NCI-H1092 (cell line): ENCODE results near the gene NXPH2.
"Not testable (repeated sequence)": the region's sequence is repeated elsewhere in the genome, so short reads cannot be mapped to it uniquely, and the experiment has no call there.

Experiments used
- DNase-seq: peaks from one replicate; lab custom pipeline; 2025; lab: John Stamatoyannopoulos, UW

Gene NXPH2

GRCh38 chr2:138757384-138757783 lies 22.8 kb downstream of the NXPH2 start:
- no peak for DNase-seq

- no peak for DNase-seq
Measured at GRCh38 chr2:138752197-138752956, 27.8 kb downstream of the NXPH2 start.

GRCh38 chr2:138744713-138745112 lies 35.5 kb downstream of the NXPH2 start:
- DNase-seq = no peak

GRCh38 chr2:138742441-138743057 lies 37.6 kb downstream of the NXPH2 start:
- DNase-seq = no peak

GRCh38 chr2:138741851-138742250 lies 38.3 kb downstream of the NXPH2 start:
- DNase-seq = no peak

GRCh38 chr2:138737009-138737554 lies 43.1 kb downstream of the NXPH2 start:
- DNase-seq = not testable (repeated sequence)

GRCh38 chr2:138732651-138733050 lies 47.5 kb downstream of the NXPH2 start:
- DNase-seq = no peak

- DNase-seq = no peak
Measured at GRCh38 chr2:138730497-138731030, 49.6 kb downstream of the NXPH2 start.

- no peak for DNase-seq
Measured at GRCh38 chr2:138727956-138728355, 52.2 kb downstream of the NXPH2 start.

- no peak for DNase-seq
Measured at GRCh38 chr2:138726681-138727080, 53.5 kb downstream of the NXPH2 start.

GRCh38 chr2:138724729-138725459 lies 55.3 kb downstream of the NXPH2 start:
- no peak for DNase-seq

- DNase-seq = no peak
Measured at GRCh38 chr2:138724327-138724726, 55.9 kb downstream of the NXPH2 start.

GRCh38 chr2:138723196-138723987 lies 56.8 kb downstream of the NXPH2 start:
- DNase-seq = no peak

GRCh38 chr2:138722316-138722715 lies 57.9 kb downstream of the NXPH2 start:
- no peak for DNase-seq

- DNase-seq = no peak
Measured at GRCh38 chr2:138720035-138720838, 60.0 kb downstream of the NXPH2 start.

GRCh38 chr2:138718405-138718804 lies 61.8 kb downstream of the NXPH2 start:
- no peak for DNase-seq

GRCh38 chr2:138716183-138716582 lies 64.0 kb downstream of the NXPH2 start:
- DNase-seq = no peak

- DNase-seq = no peak
Measured at GRCh38 chr2:138713504-138713903, 66.7 kb downstream of the NXPH2 start.

- no peak for DNase-seq
Measured at GRCh38 chr2:138713069-138713496, 67.1 kb downstream of the NXPH2 start.

- DNase-seq = no peak
Measured at GRCh38 chr2:138712212-138712979, 67.8 kb downstream of the NXPH2 start.
